Activated CD8-positive, alpha-beta T cell treated with anti-CD3 and anti-CD28 coated beads, Interleukin-2, amount 10 ng/mL, durations not matched to agents 7 days and 5 days (primary cell): ENCODE results near the gene CLCNKB. TPM values are rescaled to one million over a fixed set of nuclear protein-coding genes. Genes with fewer than 3 reads are reported as not detected.
A peak's percentile ranks its signal among the peaks of the same experiment; 100 is the strongest.

Experiments used
- ATAC-seq: fragments of 150-1000 bp; cut with Tn5 transposase; one replicate; pipeline ENCODE4 v1.10.0; 2021; ENCODE audit warnings: moderate library complexity
- CTCF ChIA-PET: fragments of 350-600 bp; sonication (Branson Sonifier 250); formaldehyde crosslinking; loops from one replicate; lab custom pipeline; 2021; ENCODE audit warnings: antibody characterized with exemption; lab: Charles Lee
- POLR2A ChIA-PET: fragments of 350-600 bp; sonication (Branson Sonifier 250); formaldehyde crosslinking; loops from one replicate; lab custom pipeline; 2021; ENCODE audit warnings: antibody characterized with exemption; lab: Charles Lee
- DNase-seq: peaks from one replicate; pipeline ENCODE4 v3.0.0-alpha.2; 2020
- H3K27ac Mint-ChIP-seq: one replicate; pipeline ENCODE4 v1.8.0; 2021; ENCODE audit warnings: mild to moderate bottlenecking, mixed read lengths
- H3K27me3 Mint-ChIP-seq: one replicate; pipeline ENCODE4 v1.8.0; 2021; ENCODE audit warnings: low read depth, mixed read lengths
- H3K36me3 Mint-ChIP-seq: one replicate; pipeline ENCODE4 v1.8.0; 2021; ENCODE audit warnings: low read depth, mixed read lengths
- H3K4me1 Mint-ChIP-seq: one replicate; pipeline ENCODE4 v1.8.0; 2021; ENCODE audit warnings: low read depth, mixed read lengths
- H3K4me3 Mint-ChIP-seq: one replicate; pipeline ENCODE4 v1.8.0; 2021; ENCODE audit warnings: mild to moderate bottlenecking, mixed read lengths
- H3K9me3 Mint-ChIP-seq: one replicate; pipeline ENCODE4 v1.8.0; 2022; ENCODE audit warnings: mixed read lengths; ENCODE audit not compliant: insufficient read depth
- total RNA-seq, 2 experiments: library from RNA; stranded (reverse); gene quantifications; one replicate each; pipeline ENCODE4 v1.2.3, GENCODE V29; 2021

The CLCNKB gene
- total RNA-seq, 2 experiments from 2014 or later, result not detected

GRCh38 chr1:16094453-16095158 lies 51.0 kb downstream of the CLCNKB start:
- DNase-seq (no peak), ATAC-seq (no peak)
- peak overlapping the region; percentile 43 for H3K27ac Mint-ChIP-seq
- CTCF ChIA-PET, result interaction anchor here (1.2 kb wide), 1 partner anchor 12 kb away, joined by 6 read pairs; no protein-coding TSS in a partner anchor
- H3K4me1 Mint-ChIP-seq, result no peaks in the 10 kb centered on the region
- POLR2A ChIA-PET, result no interaction called here
- no peaks in the 10 kb centered on the region for H3K36me3 Mint-ChIP-seq
- H3K27me3 Mint-ChIP-seq, result peaks cover 9% of the 10 kb centered on the region
- H3K4me3 Mint-ChIP-seq, result no peak overlapping the region
- H3K9me3 Mint-ChIP-seq, result no peaks in the 10 kb centered on the region

- POLR2A ChIA-PET, result no interaction called here
Measured at GRCh38 chr1:16095447-16095846, 51.9 kb downstream of the CLCNKB start.

GRCh38 chr1:16099412-16099811 lies 55.8 kb downstream of the CLCNKB start:
- no peak for DNase-seq
- no peak overlapping the region for H3K4me3 Mint-ChIP-seq
- no peaks in the 10 kb centered on the region for H3K4me1 Mint-ChIP-seq
- ChIA-PET CTCF (interaction anchor here (0.9 kb wide), 1 partner anchor 20 kb away, joined by 6 read pairs; no protein-coding TSS in a partner anchor), POLR2A (no interaction called here)
- peaks cover 22% of the 10 kb centered on the region for H3K27me3 Mint-ChIP-seq
- no peaks in the 10 kb centered on the region for H3K36me3 Mint-ChIP-seq
- no peaks in the 10 kb centered on the region for H3K9me3 Mint-ChIP-seq
- H3K27ac Mint-ChIP-seq, result no peak overlapping the region
- ATAC-seq, result no peak

More at GRCh38 chr1:16095447-16095846, 51.9 kb downstream of the CLCNKB start:
- Mint-ChIP-seq H3K4me1 (no peaks in the 10 kb centered on the region), H3K4me3 (no peak overlapping the region), H3K9me3 (no peaks in the 10 kb centered on the region), H3K27me3 (peaks cover 11% of the 10 kb centered on the region), H3K27ac (no peak overlapping the region), H3K36me3 (no peaks in the 10 kb centered on the region)
- no peak for DNase-seq
- ATAC-seq, result no peak
- CTCF ChIA-PET, result no interaction called here

- Mint-ChIP-seq H3K4me1 (no peaks in the 10 kb centered on the region), H3K4me3 (no peak overlapping the region), H3K27me3 (peaks cover 27% of the 10 kb centered on the region), H3K9me3 (no peaks in the 10 kb centered on the region), H3K27ac (no peak overlapping the region), H3K36me3 (no peaks in the 10 kb centered on the region)
- no peak for DNase-seq
- ChIA-PET CTCF (no interaction called here), POLR2A (no interaction called here)
- no peak for ATAC-seq
Measured at GRCh38 chr1:16101623-16102022, 58.0 kb downstream of the CLCNKB start.

Other genes starting within 250 kb of the CLCNKB start
- gene UQCRHL, start 236.1 kb upstream of the CLCNKB start, total RNA-seq, result 1 to 10 TPM; 2.4 to 2.8 TPM
- 10 to 100 TPM; 65.0 to 66.3 TPM for gene SPEN, start 196.1 kb upstream of the CLCNKB start, total RNA-seq
- 10 to 100 TPM; 32.3 to 33.3 TPM for gene ZBTB17, start 67.7 kb upstream of the CLCNKB start, total RNA-seq
- not detected for gene SRARP, start 39.5 kb upstream of the CLCNKB start, total RNA-seq
- not detected for gene HSPB7, start 25.7 kb upstream of the CLCNKB start, total RNA-seq
- gene CLCNKA, start 21.7 kb upstream of the CLCNKB start, total RNA-seq, result not detected
- gene FAM131C, start 29.9 kb downstream of the CLCNKB start, total RNA-seq, result 1 to 10 TPM; 6.0 to 6.1 TPM
- not detected for gene EPHA2, start 112.3 kb downstream of the CLCNKB start, total RNA-seq
- 10 to 100 TPM; 11.4 to 11.9 TPM for gene ARHGEF19, start 168.9 kb downstream of the CLCNKB start, total RNA-seq
- gene CPLANE2, start 193.4 kb downstream of the CLCNKB start, total RNA-seq, result 1 to 10 TPM; 5.1 to 6.1 TPM